ENCODE results near the gene IQSEC2.

The IQSEC2 gene

GRCh38 chrX:53256446-53257041 lies 24.8 kb downstream of the IQSEC2 start:
- DNase-seq: no peak
- H3K9me3 ChIP-seq (ENCODE audit: severe bottlenecking): no peaks in the 10 kb centered on the region
- H3K27me3 ChIP-seq (ENCODE audit: insufficient read depth, low read depth, severe bottlenecking): peaks cover 25% of the 10 kb centered on the region
- no peaks in the 10 kb centered on the region for H3K36me3 ChIP-seq
- H3K4me3 ChIP-seq (ENCODE audit: low read depth, low read length): no peak overlapping the region
- no peak overlapping the region for H3K27ac ChIP-seq
- no peak for TF ChIP-seq CTCF (IDR thresholded peaks at IDR 0.05; ENCODE audit: low read depth, low read length)

GRCh38 chrX:53255738-53256191 lies 25.6 kb downstream of the IQSEC2 start:
- Histone ChIP-seq H3K27me3 (ENCODE audit: insufficient read depth, low read depth, severe bottlenecking) (peaks cover 24% of the 10 kb centered on the region), H3K9me3 (ENCODE audit: severe bottlenecking) (no peaks in the 10 kb centered on the region), H3K27ac (no peak overlapping the region), H3K36me3 (no peaks in the 10 kb centered on the region), H3K4me3 (ENCODE audit: low read depth, low read length) (no peak overlapping the region)
- DNase-seq: no peak
- no peak for TF ChIP-seq CTCF (IDR thresholded peaks at IDR 0.05; ENCODE audit: low read depth, low read length)

GRCh38 chrX:53254570-53255461 lies 26.6 kb downstream of the IQSEC2 start:
- Histone ChIP-seq H3K4me3 (ENCODE audit: low read depth, low read length) (no peak overlapping the region), H3K9me3 (ENCODE audit: severe bottlenecking) (no peaks in the 10 kb centered on the region), H3K27me3 (ENCODE audit: insufficient read depth, low read depth, severe bottlenecking) (peaks cover 30% of the 10 kb centered on the region), H3K36me3 (no peaks in the 10 kb centered on the region), H3K27ac (no peak overlapping the region)
- no peak for TF ChIP-seq CTCF (IDR thresholded peaks at IDR 0.05; ENCODE audit: low read depth, low read length)
- DNase-seq: no peak

GRCh38 chrX:53253293-53254020 lies 27.9 kb downstream of the IQSEC2 start:
- H3K27me3 ChIP-seq (ENCODE audit: insufficient read depth, low read depth, severe bottlenecking): peaks cover 33% of the 10 kb centered on the region
- TF ChIP-seq CTCF (IDR thresholded peaks at IDR 0.05; ENCODE audit: low read depth, low read length): no peak
- DNase-seq: no peak
- H3K27ac ChIP-seq: no peak overlapping the region
- H3K4me3 ChIP-seq (ENCODE audit: low read depth, low read length): no peak overlapping the region
- no peaks in the 10 kb centered on the region for H3K9me3 ChIP-seq (ENCODE audit: severe bottlenecking)
- no peaks in the 10 kb centered on the region for H3K36me3 ChIP-seq

GRCh38 chrX:53251307-53251706 lies 30.1 kb downstream of the IQSEC2 start:
- H3K9me3 ChIP-seq (ENCODE audit: severe bottlenecking): no peaks in the 10 kb centered on the region
- no peak for TF ChIP-seq CTCF (IDR thresholded peaks at IDR 0.05; ENCODE audit: low read depth, low read length)
- no peak overlapping the region for H3K4me3 ChIP-seq (ENCODE audit: low read depth, low read length)
- no peak for DNase-seq
- H3K36me3 ChIP-seq: no peaks in the 10 kb centered on the region
- peaks cover 38% of the 10 kb centered on the region for H3K27me3 ChIP-seq (ENCODE audit: insufficient read depth, low read depth, severe bottlenecking)
- no peak overlapping the region for H3K27ac ChIP-seq

Data from WERI-Rb-1 (cell line).